GM12874 (cell line): ENCODE data around the gene MCM6.

Experiments
- CTCF ChIP-seq: IDR thresholded peaks from 2 replicates; pipeline ENCODE4 v1.5.1; 2011; ENCODE audit warnings: low read depth, mild to moderate bottlenecking, control low read depth, low read length, moderate library complexity; ENCODE audit not compliant: insufficient read depth

The MCM6 gene

GRCh38 chr2:135890149-135890548 lies 13.9 kb upstream of the MCM6 start:
- TF ChIP-seq CTCF = no peak

DNA sequence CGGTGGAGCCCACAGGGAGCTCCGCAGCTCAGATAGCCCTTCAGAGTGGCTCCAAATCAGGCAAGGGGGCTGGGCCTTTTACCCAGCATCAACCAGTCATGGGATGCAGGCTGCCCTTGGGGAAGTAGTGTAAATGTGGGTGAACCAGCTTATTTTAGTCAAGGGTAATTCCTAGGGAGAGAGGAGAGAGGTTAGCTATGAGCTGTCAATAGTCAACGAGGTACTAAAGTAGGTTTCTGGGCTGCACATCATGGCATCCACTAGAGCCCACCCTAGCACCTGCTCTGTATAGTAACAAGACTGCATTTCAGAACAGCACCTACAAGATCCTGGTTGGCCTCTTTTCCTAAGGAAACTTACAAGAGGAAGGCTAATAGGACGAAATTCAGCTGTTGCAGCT lies 9.5 kb upstream of the MCM6 start:
- no peak for TF ChIP-seq CTCF

DNA sequence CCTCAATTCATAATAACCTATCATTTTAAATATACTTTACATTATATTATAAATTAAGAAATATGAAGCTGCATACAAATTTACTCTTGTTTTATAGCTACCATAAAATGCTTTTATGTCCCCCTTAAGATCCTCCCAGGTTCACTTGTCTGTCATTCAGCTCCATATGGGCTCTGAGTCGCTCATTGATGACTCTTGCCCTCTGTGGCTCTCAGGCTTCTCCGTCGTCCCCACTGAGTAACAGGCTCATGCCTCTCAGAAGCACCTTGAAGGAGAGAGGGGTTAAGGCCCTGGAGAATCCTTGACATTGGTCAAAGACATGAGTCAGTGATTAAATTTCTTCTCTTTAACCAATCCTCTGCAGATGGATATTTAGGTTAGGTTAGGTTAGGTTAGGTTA lies 6.2 kb upstream of the MCM6 start:
- TF ChIP-seq CTCF = no peak

DNA sequence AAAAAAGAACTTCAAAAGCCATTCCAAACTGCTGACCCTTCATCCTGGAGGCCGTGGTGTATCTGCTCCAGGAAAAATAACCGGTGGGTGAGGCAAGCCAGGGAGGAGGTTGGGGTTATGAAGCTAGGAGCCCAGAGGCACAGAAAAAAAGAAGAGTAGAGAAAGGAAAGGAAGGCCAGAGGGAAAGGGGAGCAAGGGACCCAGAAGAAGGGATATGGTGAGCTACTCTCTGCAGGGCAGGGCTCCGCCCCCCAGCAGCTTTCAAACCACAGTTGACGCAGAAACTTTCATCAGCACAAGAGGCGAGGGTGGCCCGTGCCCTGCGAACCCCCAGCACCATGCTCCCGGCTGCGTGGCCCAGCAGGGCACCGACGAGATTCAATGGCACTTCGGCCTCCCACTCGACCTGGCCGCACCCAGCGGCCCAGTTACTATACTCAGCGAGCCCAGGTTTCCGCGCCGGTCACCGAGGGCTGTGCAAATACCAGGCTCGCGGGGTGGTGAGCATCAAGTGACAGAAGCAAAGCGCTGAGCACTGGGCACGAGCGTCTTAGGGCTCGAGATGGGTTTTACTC lies 665 bp downstream of the MCM6 start:
- no peak for TF ChIP-seq CTCF

- TF ChIP-seq CTCF = no peak
Measured at GRCh38 chr2:135874777-135875365, 1.4 kb downstream of the MCM6 start.

- no peak for TF ChIP-seq CTCF
Measured at GRCh38 chr2:135870571-135870970, 5.7 kb downstream of the MCM6 start.

DNA sequence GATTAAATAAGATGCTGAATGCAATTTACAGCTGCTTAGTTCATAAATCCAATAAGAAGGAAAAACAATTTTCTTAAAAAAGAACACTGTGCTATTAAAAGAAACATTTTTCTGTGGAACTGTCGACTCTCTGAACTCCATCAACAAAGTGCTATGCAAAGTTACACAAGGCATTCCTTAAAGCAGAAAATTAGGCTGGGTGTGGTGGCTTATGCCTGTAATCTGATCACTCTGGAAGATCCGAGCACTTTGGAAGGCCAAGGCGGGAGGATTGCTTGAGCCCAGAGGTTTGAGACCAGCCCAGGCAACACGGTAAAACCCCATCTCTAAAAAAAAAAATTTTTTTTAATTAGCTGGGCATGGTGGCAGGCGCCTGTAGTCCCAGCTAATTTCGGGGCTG lies 13.0 kb downstream of the MCM6 start:
- no peak for TF ChIP-seq CTCF
